IPS DF 19.7 (cell line): ENCODE measurements around the gene CPT2.

ENCODE experiments used
- DNase-seq: peaks from one replicate; pipeline ENCODE4 v3.0.0-alpha.2; 2013; ENCODE audit warnings: low read depth, low spot score

The CPT2 gene

GRCh38 chr1:53196485-53197290, at the start of gene CPT2:
Gene CPT2, plus strand, starts transcription at chr1:53196824. Its CDS starts 120 bp downstream, at chr1:53196944.
- DNase-seq: peak; percentile 64

DNA sequence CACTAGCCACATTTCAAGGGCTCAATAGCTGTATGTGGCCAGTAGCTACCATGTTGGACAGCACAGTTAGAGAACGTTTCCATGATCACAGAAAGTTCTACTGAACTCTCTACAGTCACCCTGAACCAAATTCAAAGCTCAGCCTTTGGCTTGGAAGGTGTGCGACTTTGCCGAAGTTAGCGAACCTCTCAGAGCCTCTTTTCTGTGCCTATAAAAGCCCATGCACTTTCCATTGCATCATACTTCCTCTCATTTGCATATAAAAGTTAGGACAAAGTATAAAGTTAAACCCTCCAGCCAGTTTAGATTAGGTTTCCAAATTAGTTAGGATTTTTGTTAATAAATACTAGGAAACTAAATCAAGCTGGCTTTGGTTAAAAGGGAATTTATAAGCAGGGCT, 49.5 kb upstream of the CPT2 start:
- no peak for DNase-seq

DNA sequence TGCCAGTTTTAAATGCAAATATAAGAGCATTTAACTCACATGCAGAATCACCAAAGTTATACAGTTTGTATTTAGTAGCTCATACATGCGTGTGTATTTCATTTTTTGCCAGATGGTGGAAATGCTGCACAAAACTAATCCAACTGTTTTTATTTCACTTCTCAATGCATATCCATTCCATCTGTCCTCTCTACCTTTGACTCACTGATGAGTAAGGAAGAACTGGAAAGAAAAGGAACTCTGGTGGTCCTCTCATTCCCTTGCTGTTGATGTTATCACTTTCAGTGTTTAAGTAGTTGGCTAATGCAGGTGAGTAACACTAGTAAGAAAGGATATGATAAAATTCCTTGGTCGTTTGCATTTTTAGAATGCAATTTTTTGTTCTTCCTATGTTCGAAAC, 48.5 kb upstream of the CPT2 start:
- DNase-seq: no peak

DNA sequence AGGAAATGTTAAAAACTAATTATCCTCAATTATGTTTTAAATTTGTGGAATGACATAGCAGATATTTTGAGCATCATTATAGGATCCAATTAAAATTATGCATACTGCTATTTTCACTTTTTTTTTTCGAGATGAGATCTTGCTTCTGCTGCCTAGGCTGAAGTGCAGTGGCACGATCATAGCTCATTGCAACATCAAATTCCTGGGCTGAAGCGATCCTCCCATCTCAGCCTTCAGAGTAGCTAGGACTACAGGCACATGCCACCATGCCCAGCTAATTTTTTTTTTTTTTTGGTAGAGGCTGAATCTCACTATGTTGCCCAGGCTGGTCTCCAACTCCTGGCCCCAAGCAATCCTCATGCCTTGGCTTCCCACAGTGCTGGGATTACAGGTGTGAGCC, 42.9 kb upstream of the CPT2 start:
- DNase-seq: no peak

DNA sequence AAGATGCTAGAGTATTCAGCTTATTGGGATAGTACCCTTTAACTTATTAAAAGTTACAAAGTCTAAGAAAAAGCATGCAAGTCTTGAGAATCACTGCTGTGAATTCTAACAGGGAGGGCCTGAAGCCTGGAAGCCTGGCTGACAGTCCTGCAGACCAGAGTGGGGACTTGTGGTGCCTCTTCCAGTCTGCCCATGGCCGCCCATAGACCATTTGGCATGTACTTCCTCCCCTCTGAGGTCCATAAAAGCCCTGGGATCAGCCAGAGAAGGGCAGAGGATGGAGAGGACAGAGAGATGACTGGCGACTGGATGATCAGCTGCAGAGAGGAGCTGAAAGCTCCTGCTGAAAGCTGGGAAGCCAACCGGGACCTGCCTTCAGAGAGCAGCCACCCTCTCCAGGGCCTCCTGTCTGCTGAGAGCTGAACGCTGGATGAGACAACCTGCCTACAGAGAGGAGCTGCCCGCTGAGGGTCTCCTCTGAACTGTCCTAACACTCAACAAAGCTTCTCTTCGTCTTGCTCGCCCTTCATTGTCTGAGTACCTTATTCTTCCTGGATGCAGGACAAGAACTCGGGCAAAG, 41.7 kb upstream of the CPT2 start:
- no peak for DNase-seq

DNA sequence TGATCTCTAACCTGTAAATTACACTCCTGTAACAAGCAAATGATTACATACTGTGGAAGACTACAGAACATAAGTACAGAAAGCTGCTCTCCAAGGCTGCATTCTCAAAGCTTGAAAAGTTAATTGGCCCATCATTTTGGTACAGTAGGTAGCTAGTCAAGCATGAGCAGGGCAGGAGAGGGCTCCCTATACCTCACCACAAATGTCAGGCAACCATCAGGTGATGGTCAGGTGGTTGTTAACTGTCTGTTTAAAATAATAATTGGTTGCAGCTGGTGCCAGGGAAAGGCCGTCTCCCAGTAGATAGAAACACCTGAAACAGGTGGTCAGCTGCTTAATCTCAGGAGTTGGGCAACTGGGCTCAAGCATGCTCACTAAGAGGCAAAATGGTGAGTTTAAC, 41.1 kb upstream of the CPT2 start:
- DNase-seq: no peak

- DNase-seq: no peak
Observed at GRCh38 chr1:53155945-53156344, 40.7 kb upstream of the CPT2 start.

- no peak for DNase-seq
Observed at GRCh38 chr1:53156783-53157182, 39.8 kb upstream of the CPT2 start.

DNA sequence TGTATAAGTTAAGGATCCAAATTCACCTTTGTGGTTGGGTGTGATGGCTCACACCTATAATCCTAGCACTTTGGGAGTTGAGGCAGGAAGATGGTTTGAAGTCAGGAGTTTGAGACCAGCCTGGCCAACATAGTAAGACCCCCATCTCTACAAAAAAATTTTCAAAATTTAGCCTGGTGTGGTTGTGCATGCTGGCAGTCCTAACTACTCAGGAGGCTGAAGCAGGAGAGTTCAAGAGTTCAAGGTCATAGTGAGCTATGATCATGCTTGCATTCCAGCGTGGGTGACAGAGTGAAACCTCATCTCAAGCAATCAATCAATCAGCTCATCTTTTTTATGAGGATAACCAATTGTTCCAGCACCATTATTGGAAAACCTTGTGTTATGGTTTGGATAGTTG, 37.7 kb upstream of the CPT2 start:
- DNase-seq: no peak

- no peak for DNase-seq
Observed at GRCh38 chr1:53160924-53161378, 35.7 kb upstream of the CPT2 start.

- DNase-seq: no peak
Observed at GRCh38 chr1:53162621-53163020, 34.0 kb upstream of the CPT2 start.

DNA sequence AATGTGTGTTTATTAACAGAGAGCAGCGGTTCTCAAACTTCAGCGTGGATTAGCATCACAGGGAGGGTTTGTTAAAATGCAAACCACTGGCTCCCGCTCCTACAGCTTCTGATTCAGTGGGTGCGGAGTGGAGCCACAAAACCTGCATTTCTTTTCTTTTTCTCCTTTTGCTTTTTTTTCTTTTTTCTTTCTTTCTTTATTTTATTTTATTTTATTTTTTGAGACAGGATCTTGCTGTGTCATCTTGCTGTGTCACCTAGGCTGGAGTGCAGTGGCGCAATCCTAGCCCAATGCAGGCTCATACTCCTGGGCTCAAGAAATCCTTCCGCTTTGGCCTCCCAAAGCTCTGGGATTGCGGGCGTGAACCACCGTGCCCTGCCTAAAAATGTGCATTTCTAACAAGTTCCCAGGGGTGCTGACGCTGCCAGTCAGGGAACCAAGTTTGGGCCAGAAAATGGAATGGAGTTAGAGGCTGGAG, 33.3 kb upstream of the CPT2 start:
- DNase-seq: no peak

GRCh38 chr1:53165408-53165961, 31.1 kb upstream of the CPT2 start:
- DNase-seq: no peak

- no peak for DNase-seq
Observed at GRCh38 chr1:53166366-53166765, 30.3 kb upstream of the CPT2 start.

GRCh38 chr1:53166912-53167311, 29.7 kb upstream of the CPT2 start:
- DNase-seq: no peak

- no peak for DNase-seq
Observed at GRCh38 chr1:53172426-53173128, 24.0 kb upstream of the CPT2 start.

- no peak for DNase-seq
Observed at GRCh38 chr1:53174971-53175913, 21.4 kb upstream of the CPT2 start.

DNA sequence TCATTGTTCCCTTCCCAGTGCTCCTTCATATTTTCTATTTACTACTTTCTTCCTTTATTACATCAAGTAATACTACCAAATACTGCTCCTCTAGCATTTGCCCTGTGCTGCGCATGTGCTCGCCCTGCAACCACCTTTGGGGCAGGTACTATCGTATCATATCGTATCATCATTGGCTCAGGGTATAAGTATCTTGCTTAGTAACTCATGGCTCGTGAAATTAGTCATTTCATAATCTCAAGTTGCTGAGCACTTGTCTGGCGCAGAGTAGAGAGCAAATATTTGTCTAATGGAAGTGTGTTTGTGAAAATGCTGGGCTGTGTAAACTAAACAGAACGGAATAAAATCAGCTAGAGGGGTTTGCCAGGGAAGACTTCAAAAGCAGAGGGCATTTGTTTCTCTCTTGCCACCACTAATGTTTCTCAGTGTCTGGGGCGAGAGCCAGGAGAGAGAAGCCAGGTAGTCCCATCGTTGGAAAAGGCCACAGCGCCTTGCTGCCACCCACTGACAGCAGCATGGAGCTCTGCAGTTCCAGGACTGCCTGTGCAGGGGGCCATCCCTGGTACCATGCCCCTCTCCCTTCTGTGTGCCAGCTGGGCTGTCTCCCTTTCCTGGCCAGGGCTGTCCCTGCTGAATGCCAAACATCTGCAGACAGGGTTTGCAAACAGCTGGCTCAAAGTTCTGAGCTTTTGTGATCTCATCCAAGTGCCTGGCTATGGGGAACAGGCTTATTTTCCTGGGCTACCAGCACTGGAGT, 20.0 kb upstream of the CPT2 start:
- DNase-seq: no peak

DNA sequence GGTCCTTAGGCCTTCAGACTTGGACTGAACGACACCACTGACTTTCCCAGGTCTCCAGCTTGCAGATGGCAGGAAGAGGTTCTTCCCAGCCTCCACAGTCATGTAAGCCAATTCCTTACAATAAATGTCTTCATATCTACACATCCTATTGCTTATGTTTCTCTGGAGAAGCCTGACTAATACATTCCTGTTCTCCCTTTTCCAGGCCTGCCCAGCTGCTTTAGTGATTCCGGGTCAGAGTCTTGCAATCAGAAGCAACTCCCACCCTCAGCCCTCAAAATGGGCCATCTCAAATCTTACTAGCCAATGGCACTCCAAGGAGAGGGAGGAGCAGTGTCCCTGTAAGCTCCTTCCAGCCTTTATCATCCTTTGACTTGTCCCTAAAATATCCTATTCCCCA, 16.4 kb upstream of the CPT2 start:
- DNase-seq: no peak

DNA sequence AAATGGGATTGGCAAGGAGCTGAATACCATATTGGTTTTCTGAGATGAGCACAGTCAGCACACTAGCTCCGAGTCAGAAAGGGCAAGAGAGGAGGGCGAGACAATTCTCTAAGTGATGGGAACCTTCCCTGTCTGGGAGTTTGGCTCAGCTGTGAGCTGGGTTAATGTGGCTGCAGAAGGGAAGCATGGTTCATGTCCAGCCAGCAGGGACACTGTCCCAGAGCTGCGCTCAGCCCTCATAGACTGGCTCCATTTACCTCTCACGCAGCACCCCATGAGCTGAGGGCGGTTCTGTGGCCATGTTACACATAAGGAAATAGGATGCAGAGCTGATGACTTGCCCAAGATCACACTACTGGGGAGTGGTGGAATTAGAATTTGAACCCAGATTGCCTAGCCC, 15.7 kb upstream of the CPT2 start:
- DNase-seq: no peak
